ENCODE measurements around the gene SYCP2L.

- TF ChIP-seq CTCF (IDR thresholded peaks at IDR 0.05): no peak
- no peak for TF ChIP-seq EZH2 (IDR thresholded peaks at IDR 0.05)
- TF ChIP-seq EZH2phosphoT487 (IDR thresholded peaks at IDR 0.05): no peak
These were observed 77.8 kb downstream of the SYCP2L start for GRCh38 chr6:10964684-10965083.

Measured in neural progenitor cell (in vitro differentiated cells).